HG03045 (cell line): Measurements from ENCODE around the gene PAQR4.
"Not testable (repeated sequence)": the region's sequence is repeated elsewhere in the genome, so short reads cannot be mapped to it uniquely, and the experiment has no call there.

Experiments used
- ATAC-seq: cut with Tn5 transposase; IDR thresholded peaks from one replicate; pipeline ENCODE4 v1.9.1; 2021; ENCODE audit warnings: mild to moderate bottlenecking, moderate library complexity; ENCODE audit not compliant: unreplicated experiment

The PAQR4 gene

DNA sequence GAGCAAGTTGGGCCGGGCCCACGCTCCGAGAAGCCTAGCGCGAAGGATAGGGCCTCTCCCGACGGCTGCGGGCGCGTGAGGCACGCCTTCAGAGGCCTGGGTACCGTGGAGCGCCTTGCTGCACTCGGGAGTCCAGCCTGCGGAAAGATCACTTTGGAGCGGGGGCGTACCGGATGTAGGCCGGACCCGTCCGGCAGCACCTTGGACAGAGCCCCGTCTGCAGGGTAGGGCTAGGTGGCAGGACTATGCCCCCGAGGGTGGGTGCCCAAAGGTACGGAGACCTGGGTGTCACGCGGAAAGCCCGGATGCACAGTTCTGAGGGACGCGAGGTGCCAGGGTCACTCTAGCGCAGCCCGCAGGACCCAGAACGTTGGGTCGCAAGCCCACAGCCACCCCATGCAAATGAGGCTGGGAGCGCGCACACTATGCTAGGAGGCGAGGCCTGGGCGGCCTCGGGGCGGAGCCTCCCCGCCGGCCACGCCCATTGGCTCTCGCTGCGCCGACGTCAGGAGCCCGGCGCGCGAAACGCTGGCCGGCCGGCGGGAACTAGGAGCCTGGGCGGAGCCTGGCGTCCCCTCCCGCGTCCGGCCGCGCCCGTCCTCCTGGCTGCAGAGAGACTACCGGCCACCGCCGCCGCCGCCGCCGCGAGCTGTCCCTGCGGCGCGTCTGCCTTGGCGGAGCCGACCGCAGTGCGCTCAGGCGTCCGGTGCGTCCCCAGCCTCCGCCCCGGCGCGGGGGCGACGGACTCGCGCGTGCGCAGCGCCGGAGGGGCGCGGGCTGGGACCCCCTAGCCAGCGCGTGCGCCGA lies at the start of gene PAQR4:
PAQR4 (plus strand) TSS at position 611 of the 807 bp plus-strand sequence. CDS start 327 bp downstream, outside the sequence.
- peak; percentile 61 for ATAC-seq

DNA sequence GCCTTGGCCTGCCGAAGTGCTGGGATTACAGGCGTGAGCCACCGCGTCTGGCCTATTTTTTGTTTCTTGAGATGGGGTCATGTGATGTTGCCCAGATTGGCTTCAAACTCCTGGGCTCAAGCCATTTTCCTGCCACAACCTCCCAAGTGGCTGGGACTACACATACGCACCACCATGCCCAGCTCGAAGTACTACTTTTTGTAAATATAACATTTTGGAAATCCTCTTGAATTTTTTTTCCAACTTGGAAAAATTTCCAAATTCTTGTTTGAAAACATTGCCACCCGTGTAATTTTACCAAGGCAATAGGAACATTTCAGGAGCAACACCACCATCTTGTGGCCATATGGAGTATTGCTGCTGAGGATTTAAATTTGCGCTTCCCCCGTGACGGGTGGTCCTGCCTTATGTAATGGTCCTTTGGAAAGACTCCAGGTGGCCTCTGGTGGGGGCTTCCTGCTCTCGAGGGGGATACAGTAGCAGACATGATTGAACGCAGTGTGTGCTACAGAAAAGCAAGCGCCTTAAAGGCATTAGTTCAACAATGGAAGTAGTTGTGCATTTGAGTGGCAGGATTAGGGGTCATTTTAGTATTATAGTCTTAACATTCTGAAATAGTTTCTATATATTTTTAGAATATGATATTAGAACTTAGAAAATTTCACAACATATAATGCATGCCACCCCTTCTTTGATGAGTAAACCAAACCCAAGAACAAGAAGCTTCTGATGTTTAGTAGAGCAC lies 49.5 kb upstream of the PAQR4 start:
- no peak for ATAC-seq

GRCh38 chr16:2923481-2923880 lies 45.7 kb upstream of the PAQR4 start:
- ATAC-seq: no peak

DNA sequence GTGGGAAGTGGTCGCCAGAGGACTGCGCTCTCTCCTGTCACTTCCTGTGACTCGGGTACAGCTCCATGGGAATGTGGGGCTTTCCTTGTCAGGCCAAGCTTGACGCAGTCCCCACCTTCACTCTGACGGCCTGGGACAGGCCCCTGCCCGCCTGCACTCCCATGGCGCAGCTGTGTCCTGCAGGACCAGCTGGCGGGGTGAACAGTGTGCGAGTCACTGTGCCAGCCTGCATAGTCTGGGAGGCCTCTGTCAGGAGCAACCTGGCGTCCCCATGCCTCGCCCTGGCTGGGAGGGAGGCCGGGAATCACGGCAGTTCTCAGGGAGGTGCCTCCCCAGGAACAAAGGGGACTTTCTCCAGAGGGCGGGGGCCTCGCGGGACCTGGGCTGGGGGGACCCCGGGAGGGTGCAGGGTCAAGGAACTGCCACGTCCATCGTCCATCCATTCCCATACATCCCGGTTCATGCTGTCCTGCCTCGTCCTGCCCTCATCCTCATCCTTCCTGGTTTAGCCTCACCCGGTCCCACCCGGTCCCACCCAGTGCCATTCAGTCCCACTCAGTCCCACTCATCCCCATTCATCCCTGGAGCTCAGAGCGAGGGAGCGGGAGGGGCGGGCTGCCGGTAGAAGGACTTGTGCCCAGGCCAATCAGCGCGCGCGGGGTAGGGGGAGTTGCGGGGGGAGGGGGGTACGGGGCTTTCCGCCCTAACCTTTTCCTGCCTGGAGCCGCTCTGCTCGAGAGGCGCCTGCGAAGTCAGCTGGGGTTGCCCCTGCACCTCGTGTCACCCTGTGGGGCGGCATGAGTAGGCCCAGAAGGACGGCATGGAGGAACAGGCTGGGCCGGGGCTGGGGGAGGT lies 44.0 kb upstream of the PAQR4 start:
- ATAC-seq: no peak

DNA sequence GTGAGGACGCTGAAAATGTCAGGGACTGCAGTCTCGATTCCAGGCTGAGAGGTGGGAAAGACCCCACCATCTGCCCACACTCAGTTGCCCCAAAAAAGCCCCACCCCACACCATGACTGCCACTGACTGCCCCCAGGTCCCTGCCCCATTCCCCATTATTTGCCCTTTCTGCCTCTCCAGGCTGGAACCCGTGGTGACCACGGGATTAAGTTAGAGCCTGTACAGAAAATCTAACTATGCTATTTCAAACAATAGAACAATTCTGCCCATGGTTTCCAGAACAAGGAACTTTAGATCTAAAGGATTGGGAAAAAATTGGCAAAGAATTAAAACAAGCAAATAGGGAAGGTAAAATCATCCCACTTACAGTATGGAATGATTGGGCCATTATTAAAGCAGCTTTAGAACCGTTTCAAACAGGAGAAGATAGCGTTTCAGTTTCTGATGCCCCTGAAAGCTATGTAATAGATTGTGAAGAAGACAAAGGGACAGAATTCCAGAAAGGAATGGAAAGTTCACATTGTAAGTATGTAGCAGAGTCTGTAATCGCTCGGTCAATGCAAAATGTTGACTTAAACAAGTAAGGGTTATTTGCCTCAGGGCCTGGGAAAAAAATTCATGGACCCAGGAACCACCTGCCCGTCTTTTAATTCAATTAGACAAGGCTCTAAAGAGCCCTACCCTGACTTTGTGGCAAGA lies 43.0 kb upstream of the PAQR4 start:
- ATAC-seq: no peak

- no peak for ATAC-seq
Measured at GRCh38 chr16:2926650-2926999, 42.5 kb upstream of the PAQR4 start.

GRCh38 chr16:2927010-2927646 lies 42.0 kb upstream of the PAQR4 start:
- ATAC-seq: peak; percentile 69

DNA sequence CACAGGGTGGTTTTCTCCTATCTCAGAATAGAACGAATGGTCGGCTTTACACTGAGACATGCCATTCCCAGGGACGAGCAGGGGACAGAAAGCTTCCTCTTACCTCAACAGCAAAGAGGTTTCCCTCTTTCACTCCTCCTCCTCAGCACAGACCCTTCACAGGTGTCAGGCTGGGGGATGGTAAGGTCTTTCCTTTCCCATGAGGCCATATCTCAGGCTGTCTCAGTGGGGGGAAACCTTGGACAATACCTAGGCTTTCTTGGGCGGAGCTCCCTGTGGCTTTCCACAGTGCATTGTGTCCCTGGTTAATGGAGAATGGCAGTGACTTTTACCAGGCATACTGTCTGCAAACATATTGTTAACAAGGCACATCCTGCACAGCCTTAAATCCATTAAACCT lies 41.0 kb upstream of the PAQR4 start:
- ATAC-seq: not testable (repeated sequence)

- ATAC-seq: no peak
Measured at GRCh38 chr16:2928796-2929195, 40.4 kb upstream of the PAQR4 start.

GRCh38 chr16:2929693-2930092 lies 39.5 kb upstream of the PAQR4 start:
- no peak for ATAC-seq

DNA sequence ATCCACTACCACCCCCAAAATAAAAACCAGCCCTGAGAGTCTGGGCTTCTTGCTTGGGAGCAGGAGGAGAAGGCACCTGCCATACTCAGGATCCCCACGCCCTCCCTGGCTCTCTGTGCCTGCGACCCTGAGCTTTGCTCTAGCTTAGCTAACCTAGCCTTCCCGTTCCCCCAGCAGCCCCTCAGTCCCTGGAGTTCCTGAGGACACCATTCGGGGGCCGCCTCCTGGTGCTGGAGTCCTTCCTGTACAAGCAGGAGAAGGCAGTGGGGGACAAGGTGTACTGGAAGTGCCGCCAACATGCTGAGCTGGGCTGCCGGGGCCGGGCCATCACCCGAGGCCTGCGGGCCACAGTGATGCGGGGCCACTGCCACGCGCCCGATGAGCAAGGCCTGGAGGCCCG lies 38.9 kb upstream of the PAQR4 start:
- ATAC-seq: no peak

- ATAC-seq: not testable (repeated sequence)
Measured at GRCh38 chr16:2931231-2931914, 37.8 kb upstream of the PAQR4 start.

- ATAC-seq: no peak
Measured at GRCh38 chr16:2933136-2933535, 36.0 kb upstream of the PAQR4 start.

- ATAC-seq: no peak
Measured at GRCh38 chr16:2933701-2934100, 35.4 kb upstream of the PAQR4 start.

GRCh38 chr16:2934450-2934849 lies 34.7 kb upstream of the PAQR4 start:
- no peak for ATAC-seq

DNA sequence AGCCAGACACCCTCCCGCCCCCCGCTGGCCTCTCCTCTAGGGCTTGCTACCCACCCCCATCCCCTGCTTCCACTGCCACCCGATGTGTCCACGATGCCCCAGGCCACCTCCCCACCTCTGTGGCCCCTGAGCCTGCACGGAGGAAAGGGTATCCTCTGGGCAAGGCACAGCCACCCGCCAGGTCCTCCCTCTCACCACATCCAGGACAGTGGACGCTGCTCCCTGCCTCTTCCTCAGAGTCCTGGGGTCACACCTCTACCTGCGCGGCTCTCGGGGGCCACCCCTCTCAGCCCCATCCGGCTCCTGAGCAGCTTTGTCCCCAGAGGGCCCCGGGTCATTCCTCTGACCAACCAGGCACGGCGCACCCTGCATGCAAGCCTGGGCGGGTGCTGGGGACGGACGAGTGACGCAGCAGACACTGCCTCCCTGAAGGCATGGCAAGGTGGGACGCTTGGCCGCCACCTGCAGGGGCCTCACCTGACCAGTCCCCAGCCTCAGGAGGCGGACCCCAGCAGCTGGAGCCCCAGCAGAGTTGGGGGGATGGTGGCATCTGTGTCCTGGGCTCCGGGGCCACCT lies 32.6 kb upstream of the PAQR4 start:
- ATAC-seq: no peak

DNA sequence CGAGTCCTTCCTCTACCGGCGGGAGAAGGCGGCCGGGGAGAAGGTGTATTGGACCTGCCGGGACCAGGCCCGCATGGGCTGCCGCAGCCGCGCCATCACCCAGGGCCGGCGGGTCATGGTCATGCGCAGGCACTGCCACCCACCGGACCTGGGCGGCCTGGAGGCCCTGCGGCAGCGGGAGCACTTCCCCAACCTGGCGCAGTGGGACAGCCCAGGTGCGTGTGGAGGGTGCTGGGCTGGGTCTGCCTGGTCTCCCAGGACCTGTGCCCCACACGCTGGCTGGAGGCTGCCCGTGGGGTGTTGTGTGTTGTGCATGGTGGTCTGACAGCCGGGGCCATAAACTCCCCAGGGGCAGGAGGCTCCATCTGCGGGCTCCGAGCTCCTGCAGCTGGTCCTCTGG lies 32.0 kb upstream of the PAQR4 start:
- no peak for ATAC-seq

DNA sequence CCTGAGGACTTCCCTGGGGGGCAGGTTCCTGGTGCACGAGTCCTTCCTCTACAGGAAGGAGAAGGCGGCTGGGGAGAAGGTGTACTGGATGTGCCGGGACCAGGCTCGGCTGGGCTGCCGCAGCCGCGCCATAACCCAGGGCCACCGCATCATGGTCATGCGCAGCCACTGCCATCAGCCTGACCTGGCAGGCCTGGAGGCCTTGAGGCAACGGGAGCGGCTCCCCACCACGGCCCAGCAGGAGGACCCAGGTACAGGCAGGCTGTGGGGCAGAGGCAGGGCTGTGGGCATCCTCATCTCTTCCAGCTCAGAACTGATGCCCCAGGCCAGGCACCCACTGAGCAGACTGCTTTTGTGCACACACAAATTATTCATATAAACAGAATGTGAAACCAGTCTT lies 30.9 kb upstream of the PAQR4 start:
- no peak for ATAC-seq

DNA sequence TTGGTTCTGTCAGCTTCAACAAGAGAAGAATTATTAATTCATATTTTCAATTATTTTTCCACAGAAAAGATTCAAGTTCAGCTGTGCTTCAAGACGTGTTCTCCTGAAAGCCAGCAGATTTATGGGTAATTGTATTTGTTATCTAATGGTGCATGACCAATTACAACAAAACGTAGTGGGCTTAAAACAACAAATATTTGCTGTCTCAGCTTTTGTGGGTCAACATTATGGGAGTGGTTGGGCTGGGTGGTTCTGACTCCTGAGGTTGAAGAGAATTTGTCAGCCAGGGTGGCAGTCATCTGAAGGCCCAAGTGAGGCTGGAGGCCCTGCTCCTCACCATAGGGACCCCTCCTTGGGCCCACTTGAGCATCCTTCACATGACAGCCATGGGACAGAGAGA lies 29.2 kb upstream of the PAQR4 start:
- no peak for ATAC-seq
